Muscle layer of duodenum (tissue), 2 donors: ENCODE measurements around the gene TNIK.

Experiments
- H3K27ac ChIP-seq: one replicate; pipeline ENCODE4 v1.7.0; 2013; ENCODE audit warnings: mild to moderate bottlenecking, low read length
- H3K27me3 ChIP-seq: one replicate; pipeline ENCODE4 v1.7.0; 2013; ENCODE audit warnings: low read depth, mild to moderate bottlenecking, control low read depth, low read length
- H3K36me3 ChIP-seq, 2 donors: one replicate each; pipeline ENCODE4 v1.7.0; 2013; ENCODE audit warnings: low read length in 2 of 2, control low read depth in 1 of 2, mild to moderate bottlenecking in 1 of 2; ENCODE audit not compliant: insufficient read depth in 2 of 2, control insufficient read depth in 1 of 2
- H3K4me1 ChIP-seq, 2 donors: one replicate each; pipeline ENCODE4 v1.7.0; 2013; ENCODE audit warnings: low read length in 2 of 2, mild to moderate bottlenecking in 2 of 2, control low read depth in 1 of 2, moderate library complexity in 1 of 2; ENCODE audit not compliant: insufficient read depth in 2 of 2, control insufficient read depth in 1 of 2
- H3K4me3 ChIP-seq, 2 donors: one replicate each; pipeline ENCODE4 v1.7.0; 2013; ENCODE audit warnings: low read length in 2 of 2, low read depth in 1 of 2, mild to moderate bottlenecking in 1 of 2
- H3K9me3 ChIP-seq, 2 donors: one replicate each; pipeline ENCODE4 v1.7.0; 2013; ENCODE audit warnings: low read length in 2 of 2, control low read depth in 1 of 2, mild to moderate bottlenecking in 1 of 2; ENCODE audit not compliant: control insufficient read depth in 1 of 2
- donor health status: healthy.

TNIK gene

GRCh38 chr3:171491361-171491760 lies 31.2 kb upstream of the TNIK start:
- no peak overlapping the region for H3K27ac ChIP-seq
- H3K27me3 ChIP-seq, result no peaks in the 10 kb centered on the region
- H3K4me3 ChIP-seq, result peak overlapping the region in 1 of 2 donors; percentile 38
- H3K4me1 ChIP-seq, result no peaks in the 10 kb centered on the region
- H3K36me3 ChIP-seq, result no peaks in the 10 kb centered on the region
- H3K9me3 ChIP-seq, result no peaks in the 10 kb centered on the region

GRCh38 chr3:171490901-171491300 lies 30.7 kb upstream of the TNIK start:
- H3K27me3 ChIP-seq, result no peaks in the 10 kb centered on the region
- H3K27ac ChIP-seq, result no peak overlapping the region
- no peaks in the 10 kb centered on the region for H3K36me3 ChIP-seq
- no peaks in the 10 kb centered on the region for H3K9me3 ChIP-seq
- H3K4me1 ChIP-seq, result no peaks in the 10 kb centered on the region
- H3K4me3 ChIP-seq, result no peak overlapping the region

GRCh38 chr3:171489348-171489747 lies 29.1 kb upstream of the TNIK start:
- H3K27me3 ChIP-seq, result no peaks in the 10 kb centered on the region
- H3K4me1 ChIP-seq, result no peaks in the 10 kb centered on the region
- no peak overlapping the region for H3K4me3 ChIP-seq
- no peak overlapping the region for H3K27ac ChIP-seq
- H3K36me3 ChIP-seq, result no peaks in the 10 kb centered on the region
- H3K9me3 ChIP-seq, result no peaks in the 10 kb centered on the region

DNA sequence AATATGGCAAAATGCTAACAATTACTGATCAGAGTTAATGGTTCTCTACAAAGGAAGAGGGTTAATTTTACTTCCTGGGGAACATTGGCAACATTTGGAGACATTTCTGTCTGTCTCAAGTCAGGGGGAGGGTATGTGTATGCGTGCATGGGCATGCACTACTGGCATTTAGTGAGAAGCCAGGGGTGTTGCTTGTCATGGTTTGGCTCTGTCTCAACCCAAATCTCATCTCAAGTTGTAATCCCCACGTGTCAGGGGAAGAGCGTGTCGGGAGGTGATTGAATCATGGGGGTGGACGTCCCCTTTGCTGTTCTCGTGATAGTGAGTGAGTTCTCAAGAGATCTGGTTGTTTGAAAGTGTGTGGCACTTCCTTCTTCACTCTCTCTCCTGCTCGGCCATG lies 28.3 kb upstream of the TNIK start:
- H3K27ac ChIP-seq, result no peak overlapping the region
- no peaks in the 10 kb centered on the region for H3K4me1 ChIP-seq
- H3K4me3 ChIP-seq, result no peak overlapping the region
- H3K9me3 ChIP-seq, result no peaks in the 10 kb centered on the region
- H3K27me3 ChIP-seq, result no peaks in the 10 kb centered on the region
- no peaks in the 10 kb centered on the region for H3K36me3 ChIP-seq

- Histone ChIP-seq H3K4me3 (no peak overlapping the region), H3K36me3 (no peaks in the 10 kb centered on the region), H3K9me3 (no peaks in the 10 kb centered on the region), H3K4me1 (no peaks in the 10 kb centered on the region), H3K27ac (no peak overlapping the region), H3K27me3 (no peaks in the 10 kb centered on the region)
These were observed 27.2 kb upstream of the TNIK start for GRCh38 chr3:171487382-171487781.

- H3K4me1 ChIP-seq, result no peaks in the 10 kb centered on the region
- H3K36me3 ChIP-seq, result no peaks in the 10 kb centered on the region
- H3K9me3 ChIP-seq, result no peaks in the 10 kb centered on the region
- no peak overlapping the region for H3K4me3 ChIP-seq
- no peaks in the 10 kb centered on the region for H3K27me3 ChIP-seq
- no peak overlapping the region for H3K27ac ChIP-seq
These were observed 25.1 kb upstream of the TNIK start for GRCh38 chr3:171485338-171485737.

- Histone ChIP-seq H3K36me3 (no peaks in the 10 kb centered on the region), H3K4me3 (no peak overlapping the region), H3K9me3 (no peaks in the 10 kb centered on the region), H3K27me3 (no peaks in the 10 kb centered on the region), H3K4me1 (no peaks in the 10 kb centered on the region), H3K27ac (no peak overlapping the region)
These were observed 20.8 kb upstream of the TNIK start for GRCh38 chr3:171481011-171481410.

DNA sequence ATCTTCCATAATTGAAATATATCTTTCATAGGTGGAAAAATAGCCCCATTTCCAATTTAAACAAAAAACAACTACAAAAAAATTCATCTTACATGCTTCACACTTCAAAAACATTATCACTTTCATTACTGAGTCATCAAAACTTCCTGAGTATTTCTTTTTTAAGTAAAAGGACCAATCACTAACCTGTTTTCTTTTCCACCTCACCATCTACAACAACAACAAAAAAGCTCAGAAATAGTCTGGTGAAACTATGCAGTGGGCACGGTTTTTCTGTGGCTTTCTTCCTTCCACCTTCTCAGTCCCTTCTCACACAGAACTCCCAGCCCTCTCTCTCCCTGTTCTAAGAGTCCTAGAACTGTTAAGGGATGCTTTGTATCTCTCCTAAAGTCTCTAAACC lies 20.3 kb upstream of the TNIK start:
- no peak overlapping the region for H3K4me3 ChIP-seq
- no peak overlapping the region for H3K27ac ChIP-seq
- H3K4me1 ChIP-seq, result no peaks in the 10 kb centered on the region
- no peaks in the 10 kb centered on the region for H3K9me3 ChIP-seq
- no peaks in the 10 kb centered on the region for H3K27me3 ChIP-seq
- no peaks in the 10 kb centered on the region for H3K36me3 ChIP-seq

DNA sequence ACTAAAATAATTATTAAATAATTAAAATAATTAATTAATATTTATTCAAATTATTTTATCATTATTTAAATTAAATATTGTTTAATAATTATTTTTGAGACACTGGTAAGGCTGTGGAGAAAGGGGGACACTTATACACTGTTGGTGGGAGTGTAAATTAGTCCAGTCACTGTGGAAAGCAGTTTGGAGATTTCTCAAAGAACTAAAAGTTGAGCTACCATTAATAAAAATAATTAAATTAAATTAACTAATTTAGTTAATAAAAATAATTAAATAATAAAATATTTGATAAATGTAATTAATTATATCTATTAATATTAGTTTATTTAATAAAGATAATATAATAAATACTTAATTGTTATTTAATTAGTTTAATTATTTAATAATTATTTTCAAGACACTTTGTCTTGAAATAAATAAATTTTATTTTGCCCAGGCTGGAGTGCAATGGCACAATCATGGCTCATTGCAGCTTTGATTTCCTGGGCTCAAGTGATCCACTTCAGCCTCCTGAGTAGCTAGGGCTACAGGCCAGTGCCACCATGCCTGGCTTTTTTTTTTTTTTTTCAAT lies 16.4 kb upstream of the TNIK start:
- no peak overlapping the region for H3K4me3 ChIP-seq
- no peak overlapping the region for H3K27ac ChIP-seq
- H3K36me3 ChIP-seq, result no peaks in the 10 kb centered on the region
- no peaks in the 10 kb centered on the region for H3K4me1 ChIP-seq
- no peaks in the 10 kb centered on the region for H3K27me3 ChIP-seq
- H3K9me3 ChIP-seq, result no peaks in the 10 kb centered on the region

DNA sequence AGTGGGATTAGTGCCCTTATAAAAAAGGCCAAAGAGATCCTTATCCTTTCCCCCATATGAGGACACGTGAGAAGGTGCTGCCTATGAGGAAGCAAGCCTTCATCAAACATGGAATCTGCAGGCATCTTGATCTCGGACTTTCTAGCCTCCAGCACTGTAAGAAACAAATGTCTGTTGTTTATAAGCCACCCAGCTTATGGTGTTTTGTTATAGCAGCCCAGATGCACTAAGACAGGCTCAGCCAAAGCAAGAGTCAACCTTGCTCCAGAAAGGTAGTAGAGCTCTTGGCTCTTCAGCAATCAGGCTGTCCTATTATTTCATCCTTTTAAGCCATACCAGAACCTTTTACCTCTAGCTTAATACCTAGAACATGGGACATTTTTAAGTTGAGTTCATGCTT lies 12.3 kb upstream of the TNIK start:
- Histone ChIP-seq H3K9me3 (no peaks in the 10 kb centered on the region), H3K4me3 (no peak overlapping the region), H3K36me3 (no peaks in the 10 kb centered on the region), H3K27me3 (no peaks in the 10 kb centered on the region), H3K4me1 (no peaks in the 10 kb centered on the region), H3K27ac (no peak overlapping the region)

DNA sequence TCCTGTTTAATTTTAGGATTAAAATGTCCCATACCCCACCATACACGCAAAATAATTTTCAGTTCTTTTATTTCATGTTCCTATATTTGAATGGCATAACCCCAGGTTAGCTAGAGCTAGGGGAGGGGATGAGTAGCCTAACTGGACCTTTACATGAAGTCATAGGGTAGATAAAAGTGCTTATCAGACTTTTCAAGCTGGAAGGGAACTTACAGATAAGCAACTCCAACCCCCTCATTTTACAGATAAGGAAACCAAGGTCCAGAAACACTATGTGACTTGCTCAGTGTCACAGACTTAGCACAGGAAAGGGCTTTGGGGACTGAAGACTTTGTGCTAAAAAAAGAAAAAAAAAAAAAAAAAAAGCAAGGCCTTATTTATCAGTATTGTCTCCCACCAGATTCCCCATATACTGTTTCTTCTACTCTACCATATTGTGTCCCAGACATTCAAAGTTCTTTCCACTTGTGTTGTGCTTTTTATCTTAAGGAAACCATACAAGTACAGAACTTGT lies 10.6 kb upstream of the TNIK start:
- Histone ChIP-seq H3K27me3 (no peaks in the 10 kb centered on the region), H3K36me3 (no peaks in the 10 kb centered on the region), H3K4me1 (no peaks in the 10 kb centered on the region), H3K9me3 (no peaks in the 10 kb centered on the region), H3K27ac (no peak overlapping the region), H3K4me3 (no peak overlapping the region)

GRCh38 chr3:171469376-171469775 lies 9.2 kb upstream of the TNIK start:
- Histone ChIP-seq H3K27me3 (no peaks in the 10 kb centered on the region), H3K9me3 (no peaks in the 10 kb centered on the region), H3K4me3 (no peak overlapping the region), H3K27ac (no peak overlapping the region), H3K4me1 (no peaks in the 10 kb centered on the region), H3K36me3 (no peaks in the 10 kb centered on the region)
